ENCODE measurements around the gene FADS6. TPM values are rescaled to one million over a fixed set of nuclear protein-coding genes. Genes with fewer than 3 reads are reported as not detected.

FADS6 gene
- polyA plus RNA-seq, 6 donors from 2014 or later = not detected

GRCh38 chr17:74842599-74843351, 50.7 kb downstream of the FADS6 start:
- H3K4me3 Mint-ChIP-seq = peak overlapping the region in 3 of 8 donors; percentile 47 to 64 (median 52)
- peaks cover 21 to 23% (median 22%) of the 10 kb centered on the region in 3 donors for H3K27me3 Mint-ChIP-seq
- no peak for DNase-seq

GRCh38 chr17:74842146-74842598, 51.3 kb downstream of the FADS6 start:
- peaks cover 21 to 23% (median 22%) of the 10 kb centered on the region in 3 donors for H3K27me3 Mint-ChIP-seq
- H3K4me3 Mint-ChIP-seq = peak overlapping the region in 6 of 8 donors; percentile 19 to 64 (median 56)
- H3K9me3 Mint-ChIP-seq = no peaks in the 10 kb centered on the region
- DNase-seq = no peak
- H3K4me1 Mint-ChIP-seq = peaks cover 17 to 25% (median 23%) of the 10 kb centered on the region in 3 donors
- peak overlapping the region in 1 of 6 donors; percentile 49 for H3K27ac Mint-ChIP-seq
- no peaks in the 10 kb centered on the region for H3K36me3 Mint-ChIP-seq
- ATAC-seq (ENCODE audit: low read depth in 2 of 2) = no peak

More at GRCh38 chr17:74842599-74843351, 50.7 kb downstream of the FADS6 start:
- Mint-ChIP-seq H3K36me3 (no peaks in the 10 kb centered on the region), H3K4me1 (peaks cover 17 to 25% (median 23%) of the 10 kb centered on the region in 3 donors), H3K27ac (no peak overlapping the region), H3K9me3 (no peaks in the 10 kb centered on the region)
- peak in 1 of 2 donors; percentile 34 for ATAC-seq (ENCODE audit: low read depth in 2 of 2)

GRCh38 chr17:74840989-74841666, 52.3 kb downstream of the FADS6 start:
- Mint-ChIP-seq H3K27ac (peak overlapping the region in 4 of 6 donors; percentile 8 to 65 (median 42)), H3K9me3 (no peaks in the 10 kb centered on the region), H3K36me3 (no peaks in the 10 kb centered on the region), H3K4me1 (peaks cover 19 to 25% (median 23%) of the 10 kb centered on the region in 3 donors), H3K4me3 (peak overlapping the region in 7 of 8 donors; percentile 6 to 70 (median 36)), H3K27me3 (peaks cover 21 to 23% (median 21%) of the 10 kb centered on the region in 3 donors)
- no peak for DNase-seq
- ATAC-seq (ENCODE audit: low read depth in 2 of 2) = peak; percentile 54

GRCh38 chr17:74839990-74840852, 53.2 kb downstream of the FADS6 start:
- Mint-ChIP-seq H3K4me1 (peaks cover 24 to 29% (median 25%) of the 10 kb centered on the region in 3 donors), H3K9me3 (no peaks in the 10 kb centered on the region), H3K27ac (peak overlapping the region in 1 of 6 donors; percentile 37), H3K36me3 (no peaks in the 10 kb centered on the region), H3K27me3 (peaks cover 13 to 18% (median 14%) of the 10 kb centered on the region in 3 donors), H3K4me3 (peak overlapping the region in 2 of 8 donors; percentile 6 to 35)
- no peak for ATAC-seq (ENCODE audit: low read depth in 2 of 2)
- DNase-seq = no peak

- H3K27ac Mint-ChIP-seq = peak overlapping the region in 1 of 6 donors; percentile 33
- H3K27me3 Mint-ChIP-seq = peaks cover 0 to 12% (median under 1%) of the 10 kb centered on the region in 3 donors
Measured at GRCh38 chr17:74838274-74838673, 55.2 kb downstream of the FADS6 start.

GRCh38 chr17:74836691-74837467, 56.6 kb downstream of the FADS6 start:
- peak overlapping the region in 1 of 6 donors; percentile 53 for H3K27ac Mint-ChIP-seq
- no peak for ATAC-seq (ENCODE audit: low read depth in 2 of 2)
- H3K36me3 Mint-ChIP-seq = no peaks in the 10 kb centered on the region
- no peak overlapping the region for H3K4me3 Mint-ChIP-seq
- DNase-seq = no peak
- peaks cover 0 to 10% (median 0%) of the 10 kb centered on the region in 3 donors for H3K27me3 Mint-ChIP-seq
- no peaks in the 10 kb centered on the region for H3K9me3 Mint-ChIP-seq
- peaks cover 34 to 52% (median 47%) of the 10 kb centered on the region in 3 donors for H3K4me1 Mint-ChIP-seq

More at GRCh38 chr17:74838274-74838673, 55.2 kb downstream of the FADS6 start:
- DNase-seq (no peak), ATAC-seq (ENCODE audit: low read depth in 2 of 2) (no peak)
- no peaks in the 10 kb centered on the region for H3K36me3 Mint-ChIP-seq
- H3K4me3 Mint-ChIP-seq = no peak overlapping the region
- peaks cover 27 to 42% (median 35%) of the 10 kb centered on the region in 3 donors for H3K4me1 Mint-ChIP-seq
- no peaks in the 10 kb centered on the region for H3K9me3 Mint-ChIP-seq

GRCh38 chr17:74836191-74836590, 57.2 kb downstream of the FADS6 start:
- DNase-seq (no peak), ATAC-seq (ENCODE audit: low read depth in 2 of 2) (no peak)
- Mint-ChIP-seq H3K27me3 (peaks cover 0 to 3% (median 0%) of the 10 kb centered on the region in 3 donors), H3K27ac (no peak overlapping the region), H3K9me3 (no peaks in the 10 kb centered on the region), H3K4me3 (peak overlapping the region in 2 of 8 donors; percentile 12 to 27), H3K4me1 (peaks cover 27 to 45% (median 41%) of the 10 kb centered on the region in 3 donors), H3K36me3 (no peaks in the 10 kb centered on the region)

GRCh38 chr17:74833501-74834377, 59.7 kb downstream of the FADS6 start:
- peaks cover 17 to 34% (median 32%) of the 10 kb centered on the region in 3 donors for H3K4me1 Mint-ChIP-seq
- peak; percentile 88 to 89 for ATAC-seq (ENCODE audit: low read depth in 2 of 2)
- peak overlapping the region; percentile 27 to 93 (median 75) for H3K27ac Mint-ChIP-seq
- H3K36me3 Mint-ChIP-seq = no peaks in the 10 kb centered on the region
- peak overlapping the region in 7 of 8 donors; percentile 1 to 56 (median 40) for H3K4me3 Mint-ChIP-seq
- H3K9me3 Mint-ChIP-seq = no peaks in the 10 kb centered on the region
- peak; percentile 49 for DNase-seq
- no peaks in the 10 kb centered on the region for H3K27me3 Mint-ChIP-seq

GRCh38 chr17:74832421-74832820, 61.0 kb downstream of the FADS6 start:
- Mint-ChIP-seq H3K27ac (peak overlapping the region in 3 of 6 donors; percentile 60 to 81 (median 76)), H3K36me3 (no peaks in the 10 kb centered on the region), H3K9me3 (no peaks in the 10 kb centered on the region)

GRCh38 chr17:74831444-74832146, 61.8 kb downstream of the FADS6 start:
- ATAC-seq (ENCODE audit: low read depth in 2 of 2) (no peak), DNase-seq (no peak)
- Mint-ChIP-seq H3K9me3 (no peaks in the 10 kb centered on the region), H3K4me1 (peaks cover 17 to 34% (median 32%) of the 10 kb centered on the region in 3 donors), H3K27me3 (no peaks in the 10 kb centered on the region), H3K36me3 (no peaks in the 10 kb centered on the region), H3K27ac (peak overlapping the region in 2 of 6 donors; percentile 30 to 76), H3K4me3 (no peak overlapping the region)

More at GRCh38 chr17:74832421-74832820, 61.0 kb downstream of the FADS6 start:
- peak overlapping the region in 3 of 8 donors; percentile 18 to 75 (median 52) for H3K4me3 Mint-ChIP-seq
- H3K4me1 Mint-ChIP-seq = peaks cover 17 to 34% (median 32%) of the 10 kb centered on the region in 3 donors
- ATAC-seq (ENCODE audit: low read depth in 2 of 2) = peak; percentile 35 to 44
- H3K27me3 Mint-ChIP-seq = no peaks in the 10 kb centered on the region
- DNase-seq = no peak

GRCh38 chr17:74830861-74831260, 62.6 kb downstream of the FADS6 start:
- no peak for ATAC-seq (ENCODE audit: low read depth in 2 of 2)
- no peak for DNase-seq
- H3K36me3 Mint-ChIP-seq = no peaks in the 10 kb centered on the region
- H3K9me3 Mint-ChIP-seq = no peaks in the 10 kb centered on the region
- H3K27ac Mint-ChIP-seq = no peak overlapping the region
- no peak overlapping the region for H3K4me3 Mint-ChIP-seq
- no peaks in the 10 kb centered on the region for H3K27me3 Mint-ChIP-seq
- H3K4me1 Mint-ChIP-seq = peaks cover 17 to 34% (median 27%) of the 10 kb centered on the region in 3 donors
